IPS-NIHi7 (cell line): ENCODE data around the gene BIRC5.

Source experiments
- DNase-seq: peaks from one replicate; pipeline ENCODE4 v3.0.0; 2012; ENCODE audit warnings: mixed read lengths; ENCODE audit errors: extremely low spot score

The BIRC5 gene

DNA sequence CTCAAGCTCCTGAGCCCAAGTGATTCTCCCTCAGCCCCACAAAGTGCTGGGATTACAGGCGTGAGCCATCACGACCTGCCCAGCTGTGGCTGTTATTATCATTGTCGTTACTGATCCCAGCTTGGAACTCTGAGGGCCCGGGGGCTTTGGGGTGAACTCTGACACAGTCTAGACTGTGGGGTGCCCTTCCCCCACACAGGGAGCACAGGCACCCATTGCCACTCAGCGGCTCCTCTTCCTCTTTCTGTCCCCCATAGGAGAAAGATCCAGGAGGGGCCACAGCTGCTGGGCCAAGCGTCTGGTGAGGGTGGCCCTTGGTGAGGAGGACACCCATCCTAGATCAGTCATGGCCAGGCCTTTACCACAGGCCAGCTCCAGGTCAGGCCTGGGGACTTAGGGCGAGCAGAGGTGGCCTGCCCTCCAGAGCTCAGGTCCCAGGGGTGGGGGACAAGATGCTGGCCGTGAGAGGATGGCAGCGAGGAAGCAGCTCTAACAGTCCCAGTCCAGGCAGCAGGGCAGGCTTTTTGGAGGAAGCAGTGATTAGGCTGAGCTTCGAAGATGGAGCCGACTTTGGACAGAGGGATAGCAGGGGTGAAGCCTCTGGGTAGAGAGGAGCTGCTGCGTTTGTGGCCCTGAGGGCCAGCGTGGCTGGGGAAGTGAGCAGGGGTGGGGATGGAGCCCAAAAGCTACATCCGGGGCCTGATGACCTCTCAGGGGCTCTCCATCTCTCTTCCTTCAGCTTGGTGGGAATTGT, 42.1 kb downstream of the BIRC5 start:
- DNase-seq, result no peak

GRCh38 chr17:78256707-78257591, 42.9 kb downstream of the BIRC5 start:
- DNase-seq, result no peak

DNA sequence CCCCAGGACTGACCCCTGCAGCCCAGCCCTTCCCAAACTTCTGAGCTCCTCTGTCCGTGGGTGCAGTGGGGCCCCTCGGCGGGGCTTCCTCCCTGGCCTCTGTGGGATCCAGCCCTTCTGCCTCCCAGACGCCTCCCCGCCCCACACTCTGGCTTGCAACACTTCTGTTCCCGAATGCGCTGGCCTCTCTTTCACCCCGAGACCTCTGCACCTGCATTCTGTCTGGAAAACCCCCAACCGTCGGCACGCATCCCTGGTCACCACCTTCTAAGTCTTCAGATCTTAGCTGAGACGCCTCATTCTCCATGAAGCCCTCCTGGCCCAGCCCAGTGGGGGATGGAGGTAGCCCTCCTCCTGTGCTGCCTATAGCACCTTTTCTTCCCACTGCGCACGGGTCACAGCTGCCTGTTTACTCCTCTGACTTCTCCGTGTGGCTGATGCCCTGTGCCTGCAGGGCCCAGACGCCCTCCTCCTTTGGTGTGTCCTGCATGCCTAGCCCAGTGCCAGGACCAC, 43.8 kb downstream of the BIRC5 start:
- DNase-seq, result no peak

GRCh38 chr17:78258323-78259191, 44.5 kb downstream of the BIRC5 start:
- DNase-seq, result no peak

DNA sequence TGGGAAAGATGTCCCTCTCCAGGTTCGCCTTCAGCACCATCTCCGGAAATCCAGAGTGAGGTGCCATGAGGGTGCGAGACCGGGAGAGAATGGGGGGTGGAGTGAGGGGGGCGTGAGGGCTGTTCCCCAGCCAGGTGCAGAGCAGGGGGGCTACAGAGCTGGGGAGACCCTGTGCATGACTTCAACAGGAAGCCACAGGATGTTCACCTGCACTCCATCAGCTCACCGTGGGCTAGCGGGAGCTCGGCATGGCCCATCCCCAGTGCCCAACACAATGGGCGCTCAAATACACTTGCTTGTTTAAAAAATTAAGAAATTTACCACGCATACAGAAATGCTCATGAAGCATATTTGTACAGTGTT, 45.1 kb downstream of the BIRC5 start:
- no peak for DNase-seq

DNA sequence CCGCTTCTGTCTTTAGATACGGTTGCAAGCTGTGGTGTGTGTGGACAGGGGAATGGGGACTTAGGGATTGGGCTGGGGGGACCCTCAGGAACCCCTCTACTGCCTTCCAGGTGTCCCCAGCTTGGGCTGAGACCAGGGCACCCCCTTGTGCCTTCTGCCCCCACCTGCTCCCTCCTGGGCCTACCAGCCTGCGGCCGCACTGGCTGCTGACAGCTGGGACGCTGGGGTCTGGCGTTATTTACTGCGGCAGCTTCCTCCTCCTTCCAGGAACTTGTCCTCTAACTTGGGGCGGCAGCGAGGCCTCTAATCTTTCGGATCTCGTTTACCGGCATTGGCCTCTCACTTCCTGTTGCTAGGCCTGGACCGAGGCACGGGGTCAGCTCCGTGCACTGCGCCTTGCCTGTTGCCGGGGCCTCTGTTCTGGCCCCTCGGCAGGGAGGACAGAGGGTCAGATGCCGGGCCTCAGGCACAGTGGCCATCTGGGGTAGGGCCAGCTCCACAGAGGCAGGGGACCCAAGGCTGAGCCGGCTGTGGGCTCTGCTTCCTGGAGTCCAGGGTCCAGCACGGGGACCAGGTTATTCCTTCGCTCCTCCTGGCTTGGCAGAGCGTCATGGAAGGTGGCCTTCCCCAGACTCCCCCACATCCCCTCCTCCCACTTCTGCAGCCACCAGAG, 49.1 kb downstream of the BIRC5 start:
- no peak for DNase-seq

DNA sequence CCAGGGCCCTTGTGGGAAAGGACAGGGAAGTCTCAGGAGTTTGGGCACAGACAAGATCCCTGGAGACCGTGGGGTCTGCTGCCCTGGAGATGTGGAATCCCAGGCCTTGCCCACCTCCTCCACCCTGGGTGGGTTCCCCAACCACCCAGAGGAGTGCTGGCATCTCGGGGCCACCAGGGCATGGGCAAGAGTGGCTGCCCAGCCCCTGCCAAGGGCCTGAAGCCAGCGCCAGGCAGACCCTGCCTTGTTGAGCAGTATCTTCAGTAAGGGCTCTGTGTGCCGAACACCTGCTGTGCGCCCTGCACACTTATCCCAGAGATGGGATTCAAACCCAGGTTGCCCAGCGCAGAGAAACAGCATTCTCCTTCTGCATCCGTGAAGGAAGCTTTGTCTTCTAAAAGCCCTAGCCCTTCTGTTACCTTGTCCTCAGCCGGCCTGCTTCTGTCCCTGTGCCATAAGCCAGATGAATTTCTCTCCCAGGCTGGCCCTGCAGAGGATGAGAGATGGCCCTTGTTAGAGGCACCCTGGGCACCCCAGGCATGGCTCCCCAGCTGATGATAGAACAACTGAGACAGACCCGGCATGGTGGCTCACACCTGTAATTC, 49.8 kb downstream of the BIRC5 start:
- no peak for DNase-seq

DNA sequence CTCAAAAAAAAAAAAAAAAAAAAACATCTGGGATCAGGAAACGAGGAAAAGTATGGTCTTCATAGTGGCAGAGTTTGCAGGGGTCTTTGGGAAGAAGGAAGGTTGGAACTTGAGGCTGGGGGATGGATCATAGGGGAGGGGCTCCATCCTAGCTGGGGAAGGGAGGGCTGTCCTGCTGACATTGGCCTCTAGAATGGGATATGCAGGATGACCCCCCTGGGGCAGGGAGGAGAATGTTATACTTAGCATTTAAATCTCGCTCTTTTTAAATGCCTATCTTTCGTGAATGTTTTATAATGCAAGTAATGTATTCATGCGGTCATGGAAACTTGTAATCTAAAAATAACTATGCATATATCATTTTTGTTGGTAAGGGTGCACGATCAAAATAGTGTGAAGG, 50.5 kb downstream of the BIRC5 start:
- DNase-seq, result no peak

GRCh38 chr17:78265121-78265520, 51.1 kb downstream of the BIRC5 start:
- DNase-seq, result no peak

- DNase-seq, result no peak
These were observed 52.2 kb downstream of the BIRC5 start for GRCh38 chr17:78266231-78266631.

DNA sequence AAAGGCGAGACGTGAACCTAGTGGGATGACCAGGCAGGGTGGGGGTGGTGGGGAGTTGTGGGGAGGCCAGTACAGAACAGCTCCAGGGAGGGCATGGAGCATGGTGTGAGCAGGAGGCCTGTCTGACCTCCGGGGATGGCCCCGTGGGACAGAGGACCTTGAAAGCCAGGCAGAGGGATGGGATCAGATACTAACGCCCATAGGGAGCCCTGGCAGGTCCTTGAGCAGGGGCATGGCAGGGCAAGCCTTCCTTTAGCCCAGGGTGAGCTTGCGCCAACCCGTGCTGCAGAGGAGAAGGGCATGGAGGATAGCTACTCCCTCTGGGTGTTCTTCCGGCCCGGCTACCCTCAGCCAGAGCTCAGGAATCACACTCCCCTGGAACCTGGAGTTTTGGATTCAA, 52.7 kb downstream of the BIRC5 start:
- DNase-seq, result no peak

GRCh38 chr17:78267253-78268073, 53.4 kb downstream of the BIRC5 start:
- no peak for DNase-seq

GRCh38 chr17:78268191-78268874, 54.3 kb downstream of the BIRC5 start:
- no peak for DNase-seq

GRCh38 chr17:78268951-78269905, 55.2 kb downstream of the BIRC5 start:
- no peak for DNase-seq

DNA sequence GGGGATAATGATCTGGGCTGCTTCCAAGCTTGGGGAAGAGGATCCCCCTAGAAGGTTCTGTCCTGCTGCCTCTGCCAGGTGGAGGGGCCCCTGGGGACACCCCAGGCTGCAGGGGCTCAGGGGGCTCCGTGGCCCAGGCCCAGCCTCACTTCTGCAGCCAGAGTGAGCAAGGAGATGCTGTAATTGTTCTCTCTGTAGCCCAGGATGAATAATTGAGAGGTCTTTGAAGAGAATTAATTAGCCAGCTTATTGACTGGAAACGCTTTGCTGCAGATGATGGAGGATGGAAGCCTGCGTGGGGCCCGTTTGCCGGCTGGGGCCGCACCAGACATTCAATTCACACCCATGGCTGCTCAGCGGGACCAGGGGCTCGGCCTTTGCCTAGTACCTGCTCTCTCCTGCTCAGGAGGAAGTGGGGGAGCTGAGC, 55.9 kb downstream of the BIRC5 start:
- DNase-seq, result no peak

DNA sequence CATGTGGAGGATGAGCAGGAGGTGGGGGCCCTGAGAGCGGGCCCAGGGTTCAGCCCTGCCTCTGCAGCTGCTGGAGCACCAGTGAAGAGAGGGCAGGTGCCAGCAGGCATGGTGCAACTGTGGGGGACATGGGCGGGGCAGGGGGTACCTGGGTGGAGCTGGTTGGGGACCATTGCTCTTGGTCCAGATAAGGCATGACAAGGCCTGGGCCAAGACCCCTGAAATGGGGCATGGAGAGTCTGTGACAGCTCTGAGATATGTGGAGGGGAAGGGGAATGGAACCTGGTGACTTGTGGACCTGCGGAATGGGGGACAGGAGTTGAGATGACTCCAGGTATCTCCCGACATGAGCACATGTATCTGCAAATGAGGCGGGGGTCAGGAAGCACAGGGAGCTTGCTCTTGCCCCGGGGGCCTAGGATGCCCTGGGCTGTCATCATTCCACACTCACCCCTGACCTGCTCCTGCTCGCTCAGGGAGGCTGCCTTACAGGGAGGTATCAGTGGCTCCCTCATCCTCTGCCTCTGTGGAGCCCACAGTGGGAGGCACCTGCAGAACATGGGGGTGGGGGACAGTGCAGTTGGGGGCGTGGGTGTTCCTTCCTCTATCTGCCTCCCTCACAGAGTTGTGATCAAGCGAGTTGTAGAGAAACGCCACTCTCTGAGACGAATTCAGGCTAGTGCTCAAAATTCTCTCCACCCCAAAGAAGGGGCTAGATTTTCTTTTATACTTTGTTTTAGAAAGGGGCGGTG, 57.5 kb downstream of the BIRC5 start:
- DNase-seq, result no peak

DNA sequence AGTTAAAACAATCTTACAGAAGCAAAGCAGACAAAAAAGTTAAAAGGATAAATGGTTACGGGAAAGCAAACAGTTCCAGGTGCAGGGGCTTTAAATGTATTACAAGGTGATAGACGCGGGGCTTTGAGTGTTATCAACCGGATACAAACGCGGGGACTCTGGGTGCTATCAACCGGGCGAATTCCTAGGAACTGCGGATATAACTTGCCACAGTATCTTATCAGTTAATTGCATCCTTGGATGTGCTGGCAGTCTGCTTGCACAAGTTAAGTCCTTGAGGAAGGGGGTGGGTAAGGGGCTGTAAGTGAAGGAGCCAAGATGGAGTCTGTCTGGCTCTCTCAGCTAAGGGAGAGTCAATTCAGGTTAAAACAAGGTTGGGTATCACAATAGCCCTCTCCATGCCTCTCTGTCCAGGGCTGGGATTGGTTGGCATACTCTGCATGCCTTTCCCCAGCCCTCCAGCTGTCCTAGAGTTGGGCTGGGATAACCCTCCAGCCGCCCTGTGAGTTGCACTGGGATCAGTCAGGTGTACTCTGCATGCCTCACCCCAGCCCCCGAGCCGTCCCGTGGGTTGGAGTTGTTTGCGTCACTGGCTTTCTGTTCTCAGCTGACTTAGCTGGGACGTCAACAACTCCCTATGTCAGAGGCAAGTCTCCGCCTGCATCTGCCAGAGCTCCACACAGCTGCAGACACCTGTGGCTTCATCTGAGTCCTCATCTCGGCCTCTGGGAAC, 58.3 kb downstream of the BIRC5 start:
- peak; percentile 61 for DNase-seq
